Esophagus muscularis mucosa (tissue), 4 donors: ENCODE measurements around the gene DBN1. TPM values are rescaled to one million over a fixed set of nuclear protein-coding genes. Genes with fewer than 3 reads are reported as not detected.
A peak's percentile ranks its signal among the peaks of the same experiment; 100 is the strongest.

ENCODE experiments used
- DNase-seq: peaks from one replicate; pipeline ENCODE4 v3.0.0-alpha.2; 2017; ENCODE audit errors: extremely low spot score
- H3K27ac ChIP-seq, 4 donors: fragments of 200-600 bp; sonication (generic); replicated peaks in 1 of 4; 1 replicate in 3 of 4; 2 replicates in 1 of 4; pipeline ENCODE4 v1.5.1; 2016 to 2019; ENCODE audit warnings: mild to moderate bottlenecking in 1 of 4
- H3K27me3 ChIP-seq, 4 donors: fragments of 200-600 bp; sonication (generic); one replicate each; pipeline versions ENCODE4 v1.5.1 to v1.6.0; 2016 to 2019
- H3K36me3 ChIP-seq, 4 donors: fragments of 200-600 bp; sonication (generic); one replicate each; pipeline ENCODE4 v1.5.1; 2016 to 2019
- H3K4me1 ChIP-seq, 4 donors: fragments of 200-600 bp; sonication (generic); one replicate each; pipeline ENCODE4 v1.5.1; 2016 to 2019
- H3K4me3 ChIP-seq, 4 donors: fragments of 200-600 bp; sonication (generic); 1 replicate in 2 of 4; 2 replicates in 2 of 4; pipeline ENCODE4 v1.5.1; 2016 to 2019; ENCODE audit warnings: mild to moderate bottlenecking in 4 of 4, moderate library complexity in 1 of 4
- H3K9me3 ChIP-seq, 4 donors: fragments of 200-600 bp; sonication (generic); 1 replicate in 3 of 4; 2 replicates in 1 of 4; pipeline ENCODE4 v1.5.1; 2016 to 2019
- EP300 ChIP-seq: sonication (generic); formaldehyde crosslinking; IDR thresholded peaks from one replicate; pipeline ENCODE4 v1.6.1; 2017; ENCODE audit warnings: antibody characterized with exemption
- POLR2A ChIP-seq: fragments of 450-650 bp; IDR thresholded peaks from one replicate; pipeline ENCODE4 v1.6.1; 2017; ENCODE audit warnings: antibody characterized with exemption, moderate library complexity, mild to moderate bottlenecking, low read depth
- POLR2AphosphoS5 ChIP-seq, 2 donors: sonication (generic); formaldehyde crosslinking; IDR thresholded peaks; one replicate each; pipeline ENCODE4 v1.6.1; 2017; ENCODE audit warnings: antibody characterized with exemption in 2 of 2
- WGBS: methylation state at CpG from one replicate; pipeline ENCODE4 v1.1.5; 2018; 5-methylcytosine and 5-hydroxymethylcytosine counted together
- intact Hi-C: fragments of 100-400 bp; cut with DNase I; formaldehyde crosslinking; loops from one replicate; pipeline ENCODE4 v1.15.1; 2023
- total RNA-seq, 4 donors: library from RNA; depleted of rRNA; stranded (reverse); fragments of >200 nt; gene quantifications; one replicate each; pipeline versions ENCODE4 v1.1.0 to v1.2.1, GENCODE V29; 2016
- TF ChIP-seq, protein P1 (sequence below), 3 experiments: fragments of 200-600 bp in 2 of 3; fragments of 450-650 bp in 1 of 3; sonication (generic) in 2 of 3; IDR thresholded peaks; one replicate each; pipeline ENCODE4 v1.5.1; 2017 to 2019; ENCODE audit warnings: antibody characterized with exemption in 3 of 3, mild to moderate bottlenecking in 2 of 3, moderate library complexity in 1 of 3

Gene DBN1
- total RNA-seq, 4 donors from 2014 or later: 92.2 to 160 (median 130) TPM

DNA sequence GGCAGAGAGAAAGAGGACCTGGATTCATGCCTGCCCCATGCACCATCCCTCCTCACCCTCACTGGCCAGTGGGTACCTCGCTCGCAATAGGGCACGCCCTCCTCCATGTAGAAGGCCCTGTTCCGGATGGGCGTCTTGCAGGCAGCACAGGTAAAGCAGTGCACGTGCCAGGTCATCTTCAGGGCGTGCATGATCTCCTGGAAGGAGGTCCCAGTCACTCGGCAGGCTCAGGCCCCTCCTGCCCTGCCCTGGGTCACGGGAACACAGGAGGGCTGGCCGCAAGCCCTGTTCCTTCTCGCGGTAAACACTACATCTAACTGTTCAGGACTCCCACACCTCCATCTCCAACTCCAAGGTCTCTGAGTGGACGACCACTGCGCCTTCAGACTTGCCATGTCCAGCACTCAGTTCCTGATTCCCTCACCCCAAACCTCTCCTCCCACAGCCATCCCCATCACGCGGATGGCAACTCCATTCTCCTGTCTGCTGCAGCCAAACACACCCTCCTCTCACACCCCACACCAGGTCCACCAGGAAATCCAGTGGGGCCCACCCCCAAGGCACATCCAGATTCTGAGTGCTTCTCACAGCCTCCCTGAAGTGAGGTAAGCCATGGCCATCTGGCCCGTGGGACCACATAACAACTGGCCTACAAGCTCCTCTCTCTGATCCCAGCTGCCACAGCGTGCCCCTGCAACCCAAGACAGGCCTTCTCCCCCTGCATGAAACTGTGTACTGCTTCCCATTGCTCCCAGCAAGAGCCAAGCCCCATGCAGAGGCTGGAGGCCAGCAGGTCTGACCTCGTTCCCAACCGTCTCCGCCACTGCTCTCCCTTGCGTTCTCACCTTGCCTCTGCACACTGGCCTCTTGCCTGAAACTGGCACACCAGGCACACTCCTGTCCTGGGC is 10.8 kb upstream of the DBN1 start:
- intact Hi-C loops: no loop called here
- 44% methylated on average over 15 of the region's 22 CpGs for WGBS
- Histone ChIP-seq H3K4me1 (peaks cover 10 to 99% (median 92%) of the 10 kb centered on the region in 4 donors), H3K9me3 (no peaks in the 10 kb centered on the region), H3K27me3 (no peaks in the 10 kb centered on the region), H3K36me3 (peaks cover 48 to 76% (median 69%) of the 10 kb centered on the region in 4 donors), H3K4me3 (no peak overlapping the region), H3K27ac (peak overlapping the region; percentile 89 to 96 (median 94))
- DNase-seq: no peak
- no peak for TF ChIP-seq POLR2A
- TF ChIP-seq POLR2AphosphoS5 (IDR thresholded peaks at IDR 0.05): peak; percentile 67 to 71

DNA sequence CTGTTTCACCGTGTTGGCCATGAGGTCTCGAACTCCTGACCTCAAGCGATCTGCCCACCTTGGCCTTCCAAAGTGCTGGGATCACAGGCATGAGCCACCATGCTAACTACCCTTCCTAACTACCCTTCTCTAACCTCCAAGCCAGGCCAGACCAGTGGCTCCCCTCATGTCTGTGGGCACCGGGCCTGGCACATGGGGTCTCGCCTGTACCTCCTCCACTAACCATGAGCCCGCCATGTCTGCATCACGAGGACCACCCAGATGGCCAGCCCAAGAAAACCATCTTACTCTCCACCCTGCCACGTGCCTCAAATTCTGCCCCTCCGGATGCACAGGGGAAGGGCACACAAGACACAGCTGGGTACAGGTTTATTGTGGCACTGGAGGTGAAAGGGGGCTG is 9.6 kb upstream of the DBN1 start:
- H3K9me3 ChIP-seq: no peaks in the 10 kb centered on the region
- H3K36me3 ChIP-seq: peaks cover 37 to 64% (median 57%) of the 10 kb centered on the region in 4 donors
- peaks cover 22 to 99% (median 93%) of the 10 kb centered on the region in 4 donors for H3K4me1 ChIP-seq
- DNase-seq: no peak
- intact Hi-C loops: no loop called here
- H3K27ac ChIP-seq: peak overlapping the region; percentile 89 to 96 (median 94)
- WGBS: 89% methylated on average over 9 of the region's 9 CpGs
- H3K4me3 ChIP-seq: no peak overlapping the region
- TF ChIP-seq POLR2A (no peak), POLR2AphosphoS5 (IDR thresholded peaks at IDR 0.05) (peak; percentile 9 to 39)
- no peaks in the 10 kb centered on the region for H3K27me3 ChIP-seq

DNA sequence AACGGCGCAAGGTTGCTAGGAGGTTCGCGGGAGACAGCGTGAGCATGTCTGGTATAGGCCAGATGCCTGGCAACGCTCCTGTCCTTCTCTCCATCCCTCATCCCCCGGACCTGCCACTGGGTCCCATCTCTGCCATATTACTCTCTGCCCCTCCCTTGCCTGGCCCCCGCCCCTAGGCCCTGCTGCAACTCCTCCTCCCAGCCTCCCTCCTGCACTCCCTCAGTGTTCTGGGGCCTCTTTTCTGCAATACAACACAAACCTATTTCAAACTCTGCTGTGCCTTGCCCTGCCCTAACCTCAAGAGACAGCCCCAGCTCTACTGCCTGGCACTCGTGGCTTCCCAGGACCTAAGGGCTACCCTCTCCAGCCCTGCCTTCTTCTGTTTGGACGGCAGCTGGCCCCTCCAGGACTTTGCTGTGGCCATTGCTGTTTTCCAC is 8.9 kb upstream of the DBN1 start:
- no peak overlapping the region for H3K4me3 ChIP-seq
- H3K27me3 ChIP-seq: no peaks in the 10 kb centered on the region
- no peak for TF ChIP-seq POLR2A
- TF ChIP-seq, protein P1, sequence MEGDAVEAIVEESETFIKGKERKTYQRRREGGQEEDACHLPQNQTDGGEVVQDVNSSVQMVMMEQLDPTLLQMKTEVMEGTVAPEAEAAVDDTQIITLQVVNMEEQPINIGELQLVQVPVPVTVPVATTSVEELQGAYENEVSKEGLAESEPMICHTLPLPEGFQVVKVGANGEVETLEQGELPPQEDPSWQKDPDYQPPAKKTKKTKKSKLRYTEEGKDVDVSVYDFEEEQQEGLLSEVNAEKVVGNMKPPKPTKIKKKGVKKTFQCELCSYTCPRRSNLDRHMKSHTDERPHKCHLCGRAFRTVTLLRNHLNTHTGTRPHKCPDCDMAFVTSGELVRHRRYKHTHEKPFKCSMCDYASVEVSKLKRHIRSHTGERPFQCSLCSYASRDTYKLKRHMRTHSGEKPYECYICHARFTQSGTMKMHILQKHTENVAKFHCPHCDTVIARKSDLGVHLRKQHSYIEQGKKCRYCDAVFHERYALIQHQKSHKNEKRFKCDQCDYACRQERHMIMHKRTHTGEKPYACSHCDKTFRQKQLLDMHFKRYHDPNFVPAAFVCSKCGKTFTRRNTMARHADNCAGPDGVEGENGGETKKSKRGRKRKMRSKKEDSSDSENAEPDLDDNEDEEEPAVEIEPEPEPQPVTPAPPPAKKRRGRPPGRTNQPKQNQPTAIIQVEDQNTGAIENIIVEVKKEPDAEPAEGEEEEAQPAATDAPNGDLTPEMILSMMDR (IDR thresholded peaks at IDR 0.05): no peak
- TF ChIP-seq POLR2AphosphoS5 (IDR thresholded peaks at IDR 0.05): no peak
- no peak for TF ChIP-seq EP300
- peak overlapping the region; percentile 89 to 96 (median 94) for H3K27ac ChIP-seq
- intact Hi-C loops: no loop called here
- WGBS: 67% methylated on average over 10 of the region's 10 CpGs
- H3K9me3 ChIP-seq: no peaks in the 10 kb centered on the region
- H3K36me3 ChIP-seq: peaks cover 30 to 57% (median 50%) of the 10 kb centered on the region in 4 donors
- DNase-seq: no peak
- H3K4me1 ChIP-seq: peaks cover 29 to 99% (median 97%) of the 10 kb centered on the region in 4 donors

DNA sequence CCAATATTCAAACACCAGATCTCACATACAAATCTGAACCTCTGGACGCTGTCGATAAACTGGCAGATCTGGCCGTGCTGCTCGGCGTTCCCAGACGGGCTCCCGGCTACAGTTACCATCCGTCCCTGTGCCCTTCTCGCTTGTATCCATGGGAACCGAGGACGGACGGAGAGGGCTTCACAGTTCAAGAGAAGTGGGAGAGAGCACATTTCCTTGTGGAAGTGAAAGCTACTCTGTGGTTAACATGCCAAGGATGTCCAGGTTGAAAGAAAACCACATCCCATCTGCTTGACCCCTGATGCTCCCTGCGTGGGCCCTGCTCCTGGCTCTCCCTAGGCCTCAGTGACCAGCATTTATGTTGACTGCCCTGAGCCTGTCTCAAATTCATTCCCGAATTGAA is 6.3 kb upstream of the DBN1 start:
- 25% methylated on average over 14 of the region's 14 CpGs for WGBS
- Histone ChIP-seq H3K27me3 (no peaks in the 10 kb centered on the region), H3K9me3 (no peaks in the 10 kb centered on the region), H3K27ac (peak overlapping the region; percentile 89 to 96 (median 94)), H3K4me1 (peaks cover 36 to 100% (median 99%) of the 10 kb centered on the region in 4 donors), H3K4me3 (no peak overlapping the region), H3K36me3 (peaks cover 18 to 31% (median 27%) of the 10 kb centered on the region in 4 donors)
- TF ChIP-seq POLR2A (no peak), POLR2AphosphoS5 (IDR thresholded peaks at IDR 0.05) (peak; percentile 11 to 51)
- intact Hi-C loops: no loop called here
- DNase-seq: no peak

DNA sequence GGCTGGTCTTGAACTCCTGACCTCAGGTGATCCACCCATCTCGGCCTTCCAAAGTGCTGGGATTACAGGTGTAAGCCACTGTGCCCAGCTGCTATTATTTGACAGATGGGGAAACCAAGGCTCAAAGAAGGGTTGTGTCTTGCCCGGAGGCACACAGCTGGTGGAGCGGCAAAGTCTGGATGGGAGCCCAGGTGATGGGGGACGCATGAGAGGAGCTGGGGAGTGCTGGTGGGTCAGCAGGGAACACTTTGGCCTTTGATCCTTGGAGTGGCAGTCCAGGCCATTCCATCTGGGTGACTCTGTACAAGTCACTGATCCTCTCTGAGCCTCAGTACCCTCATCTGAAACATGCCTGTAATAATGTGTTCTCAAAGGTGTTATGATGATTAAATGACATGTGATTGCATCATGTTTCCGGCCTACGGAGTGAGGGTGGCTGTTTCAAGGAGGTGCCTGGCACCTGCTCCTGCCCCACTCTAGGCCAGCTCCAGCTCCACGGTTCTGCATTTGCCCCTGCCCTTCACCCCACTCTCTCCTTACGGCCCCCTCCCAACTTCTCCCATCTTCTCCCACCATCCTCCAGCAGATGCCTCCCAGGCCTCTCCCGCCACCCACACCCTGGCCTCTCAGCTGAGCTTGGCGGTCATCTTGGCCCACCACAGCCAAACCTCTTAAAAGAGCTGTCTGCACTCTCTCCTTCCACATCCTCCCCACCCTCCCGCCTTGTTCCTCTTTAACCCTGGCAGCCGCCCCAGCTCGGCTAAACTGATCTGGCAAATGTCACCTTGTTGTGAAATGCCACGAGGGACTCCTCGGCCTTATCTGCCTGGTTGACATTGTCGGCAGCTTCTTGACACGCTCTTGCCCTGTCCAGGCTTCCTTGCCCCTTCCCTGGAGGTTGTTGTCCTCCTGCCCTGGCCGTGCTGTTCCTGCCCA is 5.5 kb upstream of the DBN1 start:
- 24% methylated on average over 17 of the region's 18 CpGs for WGBS
- peak; percentile 97 for DNase-seq

DNA sequence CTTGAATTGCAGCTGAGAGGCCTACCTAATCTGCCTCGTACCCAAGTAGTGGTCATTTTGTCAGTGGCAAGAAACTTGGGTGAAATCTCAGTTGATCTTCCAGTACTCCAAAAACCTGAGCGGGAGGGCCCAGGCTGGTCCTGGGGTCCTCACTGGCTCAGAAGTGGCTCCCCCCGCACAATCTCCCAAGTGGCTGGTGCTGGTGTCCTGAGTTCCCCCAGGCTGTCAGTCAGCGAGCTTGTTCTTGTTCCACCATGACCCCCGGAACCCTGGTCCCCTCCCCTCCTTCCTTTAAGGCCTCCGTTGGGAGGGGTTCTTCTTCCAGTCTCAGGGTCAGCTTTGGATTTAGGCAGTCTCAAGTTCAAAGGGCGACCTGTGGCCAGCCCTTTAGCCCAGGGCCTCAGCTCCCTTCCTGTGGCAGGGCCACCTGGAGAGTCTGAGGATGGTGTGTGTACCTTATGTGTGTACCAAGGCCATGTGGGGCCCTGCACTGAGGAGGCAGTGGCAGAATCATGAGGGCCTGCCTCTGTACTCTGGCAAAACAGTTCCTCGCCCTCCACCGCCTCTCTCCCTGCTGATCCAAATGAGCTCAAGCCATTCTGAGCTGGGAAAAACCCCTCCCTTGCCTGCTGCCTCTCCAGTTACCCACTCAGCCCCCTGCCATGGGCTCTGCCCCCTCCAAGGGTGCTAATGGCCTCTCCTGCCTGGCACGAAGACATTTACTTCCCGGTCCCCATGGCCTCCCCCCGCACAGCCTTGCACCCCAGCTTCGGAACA is 4.5 kb upstream of the DBN1 start:
- intact Hi-C loops: no loop called here
- H3K27ac ChIP-seq: peak overlapping the region; percentile 89 to 96 (median 94)
- H3K9me3 ChIP-seq: no peaks in the 10 kb centered on the region
- peaks cover 40 to 98% (median 94%) of the 10 kb centered on the region in 4 donors for H3K4me1 ChIP-seq
- DNase-seq: no peak
- no peaks in the 10 kb centered on the region for H3K27me3 ChIP-seq
- TF ChIP-seq EP300 (no peak), POLR2AphosphoS5 (IDR thresholded peaks at IDR 0.05) (peak in 1 of 2 donors; percentile 6), POLR2A (no peak)
- TF ChIP-seq, protein P1 (IDR thresholded peaks at IDR 0.05): no peak
- 85% methylated on average over 13 of the region's 13 CpGs for WGBS
- peaks cover 5 to 19% (median 9%) of the 10 kb centered on the region in 4 donors for H3K36me3 ChIP-seq
- no peak overlapping the region for H3K4me3 ChIP-seq

More for the DNA sequence above, 5.5 kb upstream of the DBN1 start:
- Histone ChIP-seq H3K36me3 (peaks cover 14 to 30% (median 20%) of the 10 kb centered on the region in 4 donors), H3K9me3 (no peaks in the 10 kb centered on the region), H3K27ac (peak overlapping the region; percentile 89 to 96 (median 94)), H3K4me1 (peaks cover 38 to 100% (median 99%) of the 10 kb centered on the region in 4 donors), H3K27me3 (no peaks in the 10 kb centered on the region), H3K4me3 (no peak overlapping the region)
- TF ChIP-seq EP300 (no peak), POLR2AphosphoS5 (IDR thresholded peaks at IDR 0.05) (peak; percentile 19 to 71)
- intact Hi-C loops: no loop called here
